SK-N-SH (cell line): Measurements from ENCODE around the gene TUBGCP6. TPM values are rescaled to one million over a fixed set of nuclear protein-coding genes. Genes with fewer than 3 reads are reported as not detected.

Experiments used
- CTCF ChIA-PET: fragments of 300-600, 350-600 bp; formaldehyde crosslinking; extraction: SDS; loops from one replicate; lab custom pipeline; 2021; lab: Yijun Ruan, JAX
- POLR2A ChIA-PET: fragments of 350-600 bp; sonication (Branson Sonifier 250); formaldehyde crosslinking; extraction: SDS; loops from one replicate; lab custom pipeline; 2020; ENCODE audit warnings: antibody characterized with exemption, inconsistent platforms; lab: Yijun Ruan, JAX
- DNase-seq: peaks from one replicate; pipeline ENCODE4 v3.0.0; 2012
- H2AFZ ChIP-seq: fragments of 200-600 bp; sonication (generic); 2 replicates; pipeline ENCODE4 v1.8.1; 2016; ENCODE audit warnings: antibody characterized with exemption, mild to moderate bottlenecking, low read depth
- H3F3A ChIP-seq: fragments of 200-600 bp; sonication (generic); replicated peaks from 2 replicates; pipeline ENCODE3; 2016; ENCODE audit warnings: antibody characterized with exemption, mild to moderate bottlenecking; ENCODE audit not compliant: insufficient read depth
- H3K27ac ChIP-seq, 2 experiments: fragments of 200-500 bp in 1 of 2; fragments of 200-600 bp in 1 of 2; sonication (Bioruptor generic) in 1 of 2; sonication (generic), shearing (Covaris generic) in 1 of 2; 2 replicates each; pipeline versions ENCODE4 v1.5.1 to v1.6.1; 2014 to 2016; ENCODE audit warnings: low read depth in 2 of 2, inconsistent platforms in 1 of 2, low read length in 1 of 2, mild to moderate bottlenecking in 1 of 2, mixed read lengths in 1 of 2
- H3K27me3 ChIP-seq: fragments of 200-600 bp; sonication (generic), shearing (Covaris generic); 2 replicates; pipeline ENCODE4 v1.6.1; 2016; ENCODE audit warnings: mixed run types; ENCODE audit not compliant: insufficient read depth
- H3K36me3 ChIP-seq, 2 experiments: fragments of 200-500 bp in 1 of 2; fragments of 200-600 bp in 1 of 2; sonication (Bioruptor generic) in 1 of 2; sonication (generic) in 1 of 2; replicated peaks in 1 of 2; 2 replicates each; pipeline versions ENCODE3 to v1.5.1; 2014 to 2016; ENCODE audit warnings: low read length in 1 of 2, mild to moderate bottlenecking in 1 of 2; ENCODE audit not compliant: insufficient read depth in 2 of 2, control insufficient read depth in 1 of 2
- H3K4me1 ChIP-seq, 2 experiments: fragments of 200-500 bp in 1 of 2; fragments of 200-600 bp in 1 of 2; sonication (Bioruptor generic) in 1 of 2; sonication (generic), shearing (Covaris generic) in 1 of 2; 2 replicates each; pipeline versions ENCODE4 v1.5.1 to v1.6.1; 2014 to 2016; ENCODE audit warnings: low read depth in 1 of 2, low read length in 1 of 2, mixed run types in 1 of 2; ENCODE audit not compliant: insufficient read depth in 2 of 2, control insufficient read depth in 1 of 2
- H3K4me2 ChIP-seq: fragments of 200-600 bp; sonication (generic), shearing (Covaris generic); 2 replicates; pipeline ENCODE4 v1.6.1; 2017; ENCODE audit warnings: mixed run types
- H3K4me3 ChIP-seq, 2 experiments: fragments of 200-500 bp in 1 of 2; fragments of 200-600 bp in 1 of 2; sonication (Bioruptor generic) in 1 of 2; sonication (generic), shearing (Covaris generic) in 1 of 2; 2 replicates each; pipeline versions ENCODE4 v1.5.1 to v1.8.1; 2014 to 2016; ENCODE audit warnings: low read depth in 2 of 2, inconsistent platforms in 1 of 2, low read length in 1 of 2, mild to moderate bottlenecking in 1 of 2, mixed read lengths in 1 of 2, moderate library complexity in 1 of 2
- H3K79me2 ChIP-seq: fragments of 200-600 bp; sonication (generic); 2 replicates; pipeline ENCODE4 v1.8.1; 2017; ENCODE audit warnings: mild to moderate bottlenecking; ENCODE audit not compliant: insufficient read depth
- H3K9ac ChIP-seq: fragments of 200-600 bp; sonication (generic); 2 replicates; pipeline ENCODE4 v1.6.1; 2017; ENCODE audit warnings: mixed run types
- H3K9me2 ChIP-seq: fragments of 200-600 bp; sonication (generic); 2 replicates; pipeline ENCODE4 v1.6.1; 2017; ENCODE audit warnings: mixed run types
- H3K9me3 ChIP-seq: fragments of 200-600 bp; sonication (generic); 2 replicates; pipeline ENCODE4 v1.6.1; 2017; ENCODE audit warnings: mixed run types, mild to moderate bottlenecking, moderate library complexity
- H4K20me1 ChIP-seq: fragments of 200-600 bp; sonication (generic); 2 replicates; pipeline ENCODE4 v1.6.1; 2017; ENCODE audit warnings: mild to moderate bottlenecking, mixed run types; ENCODE audit not compliant: insufficient read depth
- CTCF ChIP-seq: fragments of 200-600 bp; sonication (generic); IDR thresholded peaks from 2 replicates; pipeline ENCODE4 v1.6.1; 2017; ENCODE audit warnings: antibody characterized with exemption, mild to moderate bottlenecking, moderate library complexity
- ELF1 ChIP-seq: IDR thresholded peaks from 2 replicates; pipeline ENCODE4 v1.4.0; 2012
- EP300 ChIP-seq, 2 experiments: IDR thresholded peaks; 2 replicates each; pipeline versions ENCODE4 v1.4.0 to v1.6.1; 2012; ENCODE audit warnings: borderline replicate concordance in 1 of 2, low read depth in 1 of 2, low read length in 1 of 2
- EZH2phosphoT487 ChIP-seq: fragments of 200-600 bp; sonication (generic); IDR thresholded peaks from 2 replicates; pipeline ENCODE4 v1.6.1; 2017; ENCODE audit warnings: low read depth, mixed run types, mild to moderate bottlenecking, antibody characterized with exemption, moderate library complexity, borderline replicate concordance
- FOSL2 ChIP-seq: IDR thresholded peaks from 2 replicates; pipeline ENCODE4 v1.4.0; 2012; ENCODE audit warnings: low read depth, mild to moderate bottlenecking, moderate library complexity, borderline replicate concordance
- FOXM1 ChIP-seq: IDR thresholded peaks from 2 replicates; pipeline ENCODE4 v1.4.0; 2012; ENCODE audit warnings: low read depth, mild to moderate bottlenecking
- GABPA ChIP-seq: IDR thresholded peaks from 2 replicates; pipeline ENCODE4 v1.4.0; 2012; ENCODE audit warnings: low read depth, mild to moderate bottlenecking
- GATA2 ChIP-seq: sonication (generic); formaldehyde crosslinking; IDR thresholded peaks from 2 replicates; pipeline ENCODE4 v1.5.0; 2020; ENCODE audit warnings: mild to moderate bottlenecking, missing genetic modification reagents
- IRF3 ChIP-seq: fragments of 150-350 bp; IDR thresholded peaks from 2 replicates; pipeline ENCODE4 v1.6.1; 2016; ENCODE audit warnings: mild to moderate bottlenecking, low read depth, low read length
- MAX ChIP-seq: IDR thresholded peaks from 2 replicates; pipeline ENCODE4 v1.4.0; 2012; ENCODE audit warnings: low read depth
- MEF2A ChIP-seq: IDR thresholded peaks from 2 replicates; pipeline ENCODE4 v1.4.0; 2012; ENCODE audit warnings: low read depth, borderline replicate concordance
- MXI1 ChIP-seq: IDR thresholded peaks from 2 replicates; pipeline ENCODE4 v1.6.1; 2012; ENCODE audit warnings: mild to moderate bottlenecking, low read depth, low read length, improper control_type of control experiment
- NFIC ChIP-seq: IDR thresholded peaks from 2 replicates; pipeline ENCODE4 v1.4.0; 2012; ENCODE audit warnings: borderline replicate concordance
- PBX3 ChIP-seq: IDR thresholded peaks from 2 replicates; pipeline ENCODE4; 2012
- POLR2AphosphoS5 ChIP-seq: IDR thresholded peaks from 2 replicates; pipeline ENCODE4 v1.6.1; 2012; ENCODE audit warnings: low read depth, low read length
- RAD21 ChIP-seq: IDR thresholded peaks from 2 replicates; pipeline ENCODE4 v1.6.1; 2012; ENCODE audit warnings: mild to moderate bottlenecking, low read length
- RCOR1 ChIP-seq: fragments of 150-350 bp; IDR thresholded peaks from 2 replicates; pipeline ENCODE4 v1.6.1; 2017; ENCODE audit warnings: antibody characterized with exemption, low read length
- REST ChIP-seq: IDR thresholded peaks from 2 replicates; pipeline ENCODE4 v1.6.1; 2012; ENCODE audit warnings: mild to moderate bottlenecking, low read depth, low read length, moderate library complexity
- RFX5 ChIP-seq: IDR thresholded peaks from 2 replicates; pipeline ENCODE4 v1.6.1; 2012; ENCODE audit warnings: mild to moderate bottlenecking, improper control_type of control experiment, low read length
- RXRA ChIP-seq: IDR thresholded peaks from 2 replicates; pipeline ENCODE4 v1.4.0; 2012; ENCODE audit warnings: low read depth, mild to moderate bottlenecking, borderline replicate concordance
- SIN3A ChIP-seq: IDR thresholded peaks from 2 replicates; pipeline ENCODE4 v1.6.1; 2012; ENCODE audit warnings: low read depth, mild to moderate bottlenecking, low read length, moderate library complexity, borderline replicate concordance
- TAF1 ChIP-seq: IDR thresholded peaks from 2 replicates; pipeline ENCODE4 v1.6.1; 2012; ENCODE audit warnings: low read depth, mild to moderate bottlenecking, low read length, moderate library complexity, borderline replicate concordance
- TCF12 ChIP-seq: IDR thresholded peaks from 2 replicates; pipeline ENCODE4 v1.4.0; 2012
- USF2 ChIP-seq: fragments of 150-350 bp; IDR thresholded peaks from 2 replicates; pipeline ENCODE4 v1.6.1; 2017; ENCODE audit warnings: antibody characterized with exemption, low read length, low read depth, borderline replicate concordance
- WGBS: methylation state at CpG from one replicate; pipeline ENCODE4 v1.1.6; 2017; ENCODE audit warnings: low lambda C conversion rate; 5-methylcytosine and 5-hydroxymethylcytosine counted together
- polyA plus RNA-seq, 3 experiments: library from polyadenylated mRNA; depleted of rRNA; stranded (reverse); fragments of >200 nt; gene quantifications; 2 replicates each; pipeline ENCODE4 v1.2.3, GENCODE V29; 2012

TUBGCP6 gene
- polyA plus RNA-seq, 1 of the 3 experiments (the other 2 are of a cell fraction) = 40.4 TPM

GRCh38 chr22:50271519-50271970 is 26.7 kb upstream of the TUBGCP6 start:
- Histone ChIP-seq H3K27me3 (no peaks in the 10 kb centered on the region), H3K4me2 (peak overlapping the region; percentile 98), H3K9me2 (no peaks in the 10 kb centered on the region), H3K4me3 (peak overlapping the region; percentile 60 to 71), H3K9me3 (no peaks in the 10 kb centered on the region), H3K9ac (peak overlapping the region; percentile 66; the same call in 1 of the 2 replicates), H3K27ac (peak overlapping the region; percentile 53 to 85; a peak in 3 of 4 replicates), H3F3A (peaks cover 36% of the 10 kb centered on the region), H3K4me1 (peaks cover 7 to 23% of the 10 kb centered on the region in 2 experiments; a peak in 2 of 4 replicates), H4K20me1 (peaks cover 27% of the 10 kb centered on the region; the same call in 1 of the 2 replicates), H3K79me2 (no peaks in the 10 kb centered on the region), H3K36me3 (peaks cover 8 to 26% of the 10 kb centered on the region in 2 experiments), H2AFZ (no peak overlapping the region)
- TF ChIP-seq ELF1 (no peak), TCF12 (no peak), RAD21 (no peak), IRF3 (no peak), RFX5 (no peak), GATA2 (CRISPR knock-in tag) (no peak), REST (0 out of 2 replicates have a peak, but pooled peaks have one; percentile 69), SIN3A (no peak), RXRA (no peak), CTCF (peak; percentile 27; the same call in 1 of the 2 replicates), EP300 (IDR thresholded peaks at IDR 0.05; ENCODE audit: borderline replicate concordance in 1 of 2, low read depth in 1 of 2, low read length in 1 of 2) (no peak), USF2 (no peak), MAX (no peak), NFIC (no peak), POLR2AphosphoS5 (0 out of 2 replicates have a peak, but pooled peaks have one; percentile 19), TAF1 (no peak), PBX3 (no peak), FOXM1 (no peak), MXI1 (peak; percentile 58; the same call in 1 of the 2 replicates), RCOR1 (no peak), FOSL2 (no peak), EZH2phosphoT487 (no peak), MEF2A (no peak), GABPA (no peak)
- ChIA-PET POLR2A (interaction anchor here (0.6 to 1.1 kb wide), 3 partner anchors 23 to 99 kb away, joined by 3 read pairs; no protein-coding TSS in a partner anchor), CTCF (interaction anchor here (1.2 to 11.4 kb wide), 6 partner anchors 9 to 71 kb away, joined by 4 to 101 read pairs (median 42); partner anchors contain the start of genes DENND6B, HDAC10, MAPK12 and PPP6R2)
- peak; percentile 93 for DNase-seq
- no CpG with 5 or more reads among the region's 45 CpGs for WGBS
